MCF 10A (cell line): Measurements from ENCODE around the gene RBM5. TPM values are rescaled to one million over a fixed set of nuclear protein-coding genes. Genes with fewer than 3 reads are reported as not detected.

Source experiments
- BruUV-seq: library from RNA; stranded (reverse); fragments of 400-500 nt; replicated peaks from 2 replicates; lab custom pipeline; 2021; lab: Mats Ljungman, UMichigan
- CTCF ChIA-PET: fragments of 300-600 bp; sonication (Branson Sonifier 250); formaldehyde crosslinking; extraction: SDS; loops from one replicate; lab custom pipeline; 2021; ENCODE audit warnings: antibody characterized with exemption, inconsistent platforms; lab: Yijun Ruan, JAX
- POLR2A ChIA-PET: fragments of 300-600, 350-650 bp; sonication (Branson Sonifier 250); formaldehyde crosslinking; extraction: SDS; loops from one replicate; lab custom pipeline; 2020; ENCODE audit warnings: antibody characterized with exemption, inconsistent platforms; lab: Yijun Ruan, JAX
- DNase-seq: peaks from one replicate; pipeline ENCODE4 v3.0.0-alpha.2; 2018; ENCODE audit not compliant: unreplicated experiment
- H3K27ac Mint-ChIP-seq: one replicate; pipeline ENCODE4 v1.8.0; 2022; ENCODE audit warnings: mild to moderate bottlenecking, low read depth, mixed read lengths; ENCODE audit not compliant: unreplicated experiment
- H3K27me3 Mint-ChIP-seq: one replicate; pipeline ENCODE4 v1.8.0; 2022; ENCODE audit warnings: mixed read lengths; ENCODE audit not compliant: insufficient read depth, unreplicated experiment
- H3K36me3 Mint-ChIP-seq: one replicate; pipeline ENCODE4 v1.8.0; 2022; ENCODE audit warnings: mild to moderate bottlenecking, moderate library complexity, mixed read lengths; ENCODE audit not compliant: insufficient read depth, unreplicated experiment
- H3K4me1 Mint-ChIP-seq: one replicate; pipeline ENCODE4 v1.8.0; 2022; ENCODE audit warnings: mixed read lengths; ENCODE audit not compliant: insufficient read depth, unreplicated experiment
- H3K4me3 Mint-ChIP-seq: one replicate; pipeline ENCODE4 v1.8.0; 2022; ENCODE audit warnings: mild to moderate bottlenecking, moderate library complexity, mixed read lengths; ENCODE audit not compliant: unreplicated experiment
- H3K9me3 Mint-ChIP-seq: one replicate; pipeline ENCODE4 v1.8.0; 2022; ENCODE audit warnings: mixed read lengths; ENCODE audit not compliant: unreplicated experiment
- CTCF ChIP-seq: fragments of 200-600 bp; IDR thresholded peaks from one replicate; pipeline ENCODE4 v1.8.0; 2022; ENCODE audit warnings: antibody characterized with exemption, mild to moderate bottlenecking; ENCODE audit not compliant: unreplicated experiment
- intact Hi-C: fragments of 100-400 bp; cut with micrococcal nuclease; formaldehyde crosslinking; loops from 2 replicates; pipeline ENCODE4 v1.14.1; 2022
- total RNA-seq: library from RNA; stranded (reverse); gene quantifications from 2 replicates; pipeline ENCODE4 v1.2.3, GENCODE V29; 2022

RBM5 gene
- total RNA-seq, 1 experiment from 2014 or later, result 138 TPM

GRCh38 chr3:50155491-50155878 lies 66.8 kb downstream of the RBM5 start:
- peaks cover 8% of the 10 kb centered on the region for H3K36me3 Mint-ChIP-seq
- ChIA-PET CTCF (interaction anchor here (0.7 to 2.6 kb wide), 5 partner anchors 21 to 71 kb away, joined by 3 to 11 read pairs (median 8); no protein-coding TSS in a partner anchor), POLR2A (interaction anchor here (0.6 to 2.1 kb wide), 5 partner anchors 9 to 73 kb away, joined by 3 to 17 read pairs (median 8); partner anchors contain the start of gene RBM5)
- H3K27me3 Mint-ChIP-seq, result no peaks in the 10 kb centered on the region
- DNase-seq, result no peak
- BruUV-seq, result no TSS peak
- no peak for TF ChIP-seq CTCF
- intact Hi-C loops, result loop anchor here (1.0 kb wide), 1 partner anchor 34 kb away; no protein-coding TSS in a partner anchor
- H3K4me1 Mint-ChIP-seq, result peaks cover 60% of the 10 kb centered on the region
- peak overlapping the region; percentile 84 for H3K4me3 Mint-ChIP-seq
- peak overlapping the region; percentile 61 for H3K27ac Mint-ChIP-seq
- H3K9me3 Mint-ChIP-seq, result no peaks in the 10 kb centered on the region

GRCh38 chr3:50155891-50156290 lies 67.2 kb downstream of the RBM5 start:
- DNase-seq, result peak; percentile 46
- TF ChIP-seq CTCF, result no peak
- Mint-ChIP-seq H3K4me3 (peak overlapping the region; percentile 84), H3K27me3 (no peaks in the 10 kb centered on the region), H3K27ac (peak overlapping the region; percentile 61), H3K4me1 (peaks cover 56% of the 10 kb centered on the region), H3K9me3 (no peaks in the 10 kb centered on the region), H3K36me3 (peaks cover 12% of the 10 kb centered on the region)
- intact Hi-C loops, result loop anchor here (1.0 to 2.0 kb wide), 2 partner anchors 33 to 35 kb away; no protein-coding TSS in a partner anchor
- CTCF ChIA-PET, result interaction anchor here (0.6 to 2.6 kb wide), 7 partner anchors 20 to 70 kb away, joined by 3 to 11 read pairs (median 4); no protein-coding TSS in a partner anchor
- POLR2A ChIA-PET, result interaction anchor here (0.6 to 2.1 kb wide), 9 partner anchors 9 to 164 kb away, joined by 3 to 17 read pairs (median 4); partner anchors contain the start of genes GNAI2 and RBM5
- BruUV-seq, result TSS peak; percentile 33

DNA sequence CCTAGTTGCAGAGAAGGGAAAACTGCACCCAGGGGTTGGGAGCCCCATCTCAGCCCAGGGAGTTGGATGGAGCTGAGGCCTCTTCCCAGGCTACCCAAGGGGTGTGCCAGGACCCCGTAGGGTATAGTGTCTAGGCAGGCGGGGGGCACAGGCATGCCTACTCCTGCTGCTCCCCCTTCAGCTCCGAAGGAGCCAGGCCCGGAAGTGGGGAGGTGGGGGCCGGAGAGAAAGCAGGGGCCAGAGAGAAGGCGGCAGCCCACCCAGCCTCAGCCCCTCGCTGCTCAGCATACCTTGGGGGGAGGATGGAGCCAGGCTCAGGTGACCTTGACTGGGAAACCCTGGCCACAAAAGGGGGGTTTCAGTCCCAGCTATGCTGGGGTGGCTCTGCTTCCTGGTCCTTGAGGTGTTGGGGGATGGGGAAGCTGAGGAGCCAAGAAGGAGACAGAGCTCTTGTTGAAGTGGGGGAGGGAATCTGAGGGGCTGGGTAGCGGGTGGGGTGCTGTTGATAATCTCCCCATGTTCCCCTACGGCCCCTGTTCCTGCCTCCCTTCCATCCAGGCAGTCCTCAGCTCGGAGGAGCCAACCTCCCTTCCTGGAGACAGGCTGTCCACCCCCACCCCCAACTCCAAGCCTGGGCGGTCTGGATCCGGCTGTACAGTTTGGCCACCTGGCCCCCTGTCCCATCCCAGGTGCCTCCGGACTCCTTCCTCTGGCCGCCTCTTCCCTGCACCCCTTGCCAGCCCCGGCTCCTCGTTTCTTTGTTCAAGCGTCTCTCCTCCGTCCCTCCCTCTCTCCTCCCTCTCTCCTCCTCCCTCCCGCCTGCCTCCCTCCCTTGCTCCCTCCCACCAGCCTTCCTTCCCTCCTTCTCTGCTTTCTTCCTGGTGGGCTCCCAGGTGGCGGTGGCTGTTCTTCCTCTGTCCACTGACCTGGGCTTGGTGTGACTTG lies 68.1 kb downstream of the RBM5 start:
- DNase-seq, result peak; percentile 66
- Mint-ChIP-seq H3K4me1 (peaks cover 56% of the 10 kb centered on the region), H3K9me3 (no peaks in the 10 kb centered on the region), H3K27ac (peak overlapping the region; percentile 81), H3K27me3 (no peaks in the 10 kb centered on the region), H3K4me3 (peak overlapping the region; percentile 84), H3K36me3 (peaks cover 20% of the 10 kb centered on the region)
- TSS peak; percentile 88 for BruUV-seq
- no peak for TF ChIP-seq CTCF
- CTCF ChIA-PET, result interaction anchor here (0.6 to 2.6 kb wide), 10 partner anchors 8 to 69 kb away, joined by 3 to 11 read pairs (median 4); no protein-coding TSS in a partner anchor
- intact Hi-C loops, result loop anchor here (2.0 kb wide), 1 partner anchor 36 kb away; no protein-coding TSS in a partner anchor
- POLR2A ChIA-PET, result interaction anchor here (0.8 to 2.7 kb wide), 12 partner anchors 8 to 163 kb away, joined by 3 to 17 read pairs (median 4); partner anchors contain the start of genes GNAI2 and RBM5
